HG02870 (cell line): ENCODE results near the gene TMTC1.
"Not testable (repeated sequence)": the region's sequence is repeated elsewhere in the genome, so short reads cannot be mapped to it uniquely, and the experiment has no call there.

ENCODE experiments used
- ATAC-seq: cut with Tn5 transposase; IDR thresholded peaks from one replicate; pipeline ENCODE4 v1.9.1; 2021; ENCODE audit warnings: mild to moderate bottlenecking, moderate library complexity; ENCODE audit not compliant: unreplicated experiment

The TMTC1 gene

DNA sequence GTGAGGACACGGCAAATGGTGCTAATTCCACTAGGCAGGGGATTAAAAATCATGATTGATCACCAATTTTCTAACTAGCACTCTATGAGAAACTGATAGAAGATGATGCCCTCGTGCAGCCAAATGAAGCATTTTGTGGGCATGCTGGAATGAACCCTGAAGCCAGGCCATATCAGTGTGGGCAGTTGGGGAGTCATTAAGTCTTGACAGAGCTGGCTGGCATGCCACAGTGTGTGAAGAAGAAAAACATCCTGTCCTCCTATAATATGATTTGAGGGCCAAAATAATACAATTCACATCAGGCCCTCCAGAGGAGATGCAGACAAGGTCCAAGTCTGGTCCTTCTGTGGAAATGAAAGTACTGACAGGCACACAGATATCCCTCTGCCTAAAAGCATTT, 107.1 kb downstream of the TMTC1 start:
- ATAC-seq: no peak

DNA sequence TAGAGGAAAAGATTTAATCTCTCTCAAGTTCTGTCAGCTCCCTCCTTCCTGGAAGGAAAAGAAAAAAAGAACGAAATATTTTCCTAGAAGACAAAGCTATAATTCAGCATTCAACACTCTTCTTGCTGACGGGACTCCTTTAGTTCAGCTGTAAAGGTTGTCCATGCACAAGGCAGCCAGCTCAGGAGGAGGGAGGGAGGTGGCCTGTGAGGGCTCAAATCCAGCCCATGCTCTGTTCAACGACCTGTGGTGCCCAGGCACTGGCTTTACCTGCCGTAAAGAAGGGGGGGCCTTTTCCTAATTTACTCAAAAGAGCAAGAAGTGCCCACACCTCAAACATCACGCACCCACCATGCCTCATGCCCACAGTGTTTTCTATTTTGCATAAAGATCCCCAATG, 109.3 kb downstream of the TMTC1 start:
- ATAC-seq: no peak

DNA sequence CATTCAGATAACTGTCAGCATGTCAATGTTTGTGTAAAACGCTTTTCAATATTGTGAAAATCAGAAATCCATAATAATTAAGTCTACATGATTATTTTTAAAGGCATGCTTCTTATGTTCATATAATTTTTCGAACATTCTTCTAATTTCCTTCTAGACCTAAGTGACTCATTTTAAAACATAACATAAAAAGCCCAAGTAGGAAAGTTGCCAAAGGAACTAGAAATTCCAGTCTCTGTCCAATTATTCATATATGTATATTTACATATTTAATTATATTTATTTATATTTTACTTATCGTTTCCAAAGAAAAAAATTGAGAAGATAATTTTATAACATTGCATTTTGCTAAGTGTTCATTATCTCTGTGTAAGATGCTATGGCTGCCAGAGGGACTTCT, 110.4 kb downstream of the TMTC1 start:
- ATAC-seq: no peak

DNA sequence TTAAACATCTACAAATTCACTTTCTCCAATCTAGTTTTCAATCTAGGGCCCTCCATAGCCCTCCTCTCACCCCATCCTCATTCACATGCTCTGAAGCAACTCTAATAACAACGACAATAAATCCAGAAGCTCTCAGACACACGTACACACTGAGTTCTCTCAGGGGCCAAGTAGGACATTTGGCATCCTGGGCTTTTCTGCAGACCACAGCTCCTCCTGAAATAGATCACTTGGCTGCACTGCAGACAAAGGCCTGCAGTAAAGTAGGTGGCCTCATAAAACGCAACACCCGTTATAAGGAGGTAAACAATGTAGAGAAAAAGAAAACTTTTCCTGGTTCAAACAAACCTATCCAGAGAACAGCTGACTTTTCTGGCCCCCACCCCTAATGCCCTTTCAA, 111.2 kb downstream of the TMTC1 start:
- no peak for ATAC-seq

DNA sequence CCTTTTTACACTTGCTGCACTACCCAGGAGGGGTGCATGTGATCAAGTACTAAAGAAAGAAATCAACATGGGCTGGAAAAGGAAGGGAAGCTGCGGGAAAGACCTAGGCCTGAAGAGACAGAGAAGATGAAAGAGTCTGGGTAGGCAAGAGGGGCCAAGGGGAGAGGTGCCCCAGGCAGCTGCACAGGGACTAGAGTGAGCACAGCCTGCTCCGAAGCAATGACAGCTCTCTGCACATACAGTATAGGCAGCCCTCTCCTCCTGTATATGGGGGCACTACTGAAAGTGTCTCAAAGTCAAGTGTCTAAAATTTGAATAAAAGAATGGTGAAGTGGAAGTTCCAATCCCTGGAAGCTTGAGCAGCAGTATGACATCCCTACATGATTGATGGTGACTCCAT, 112.0 kb downstream of the TMTC1 start:
- no peak for ATAC-seq

DNA sequence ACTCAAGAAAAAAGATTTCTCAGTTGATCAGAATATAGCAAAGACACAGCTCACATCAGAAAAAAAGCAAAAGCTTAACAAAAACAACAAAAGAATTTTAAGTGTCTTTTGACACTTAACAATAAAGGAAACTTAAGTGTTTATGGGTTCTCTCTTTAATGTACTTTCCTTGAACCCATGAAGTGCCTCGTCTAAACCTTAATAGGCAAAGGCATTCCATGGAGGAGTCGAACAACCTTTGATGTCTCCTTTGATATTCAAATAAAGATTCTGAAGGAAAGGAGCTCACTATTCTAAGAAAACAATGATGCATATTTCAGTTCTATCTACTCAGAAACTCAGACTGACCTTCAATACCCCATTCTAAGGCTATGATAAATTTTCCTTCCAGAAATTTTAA, 116.7 kb downstream of the TMTC1 start:
- ATAC-seq: no peak

DNA sequence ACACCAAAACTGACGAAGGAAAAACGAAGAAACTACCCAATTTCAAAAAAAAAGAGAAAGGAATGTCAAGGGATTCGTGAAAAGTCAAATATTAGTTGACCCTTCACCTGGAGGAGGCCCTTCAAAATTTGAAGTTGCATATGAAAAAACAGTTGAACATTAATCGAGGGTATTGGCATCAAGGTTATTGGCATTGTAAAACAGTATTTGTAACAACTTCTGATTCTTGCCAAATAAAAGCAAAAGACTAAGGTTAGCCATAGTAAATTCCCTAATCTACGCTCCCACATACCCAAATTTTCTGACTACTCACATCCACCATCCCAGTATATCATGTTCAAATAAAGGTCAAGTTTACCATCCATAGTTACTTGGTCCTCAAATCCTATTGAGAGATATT, 118.6 kb downstream of the TMTC1 start:
- no peak for ATAC-seq

DNA sequence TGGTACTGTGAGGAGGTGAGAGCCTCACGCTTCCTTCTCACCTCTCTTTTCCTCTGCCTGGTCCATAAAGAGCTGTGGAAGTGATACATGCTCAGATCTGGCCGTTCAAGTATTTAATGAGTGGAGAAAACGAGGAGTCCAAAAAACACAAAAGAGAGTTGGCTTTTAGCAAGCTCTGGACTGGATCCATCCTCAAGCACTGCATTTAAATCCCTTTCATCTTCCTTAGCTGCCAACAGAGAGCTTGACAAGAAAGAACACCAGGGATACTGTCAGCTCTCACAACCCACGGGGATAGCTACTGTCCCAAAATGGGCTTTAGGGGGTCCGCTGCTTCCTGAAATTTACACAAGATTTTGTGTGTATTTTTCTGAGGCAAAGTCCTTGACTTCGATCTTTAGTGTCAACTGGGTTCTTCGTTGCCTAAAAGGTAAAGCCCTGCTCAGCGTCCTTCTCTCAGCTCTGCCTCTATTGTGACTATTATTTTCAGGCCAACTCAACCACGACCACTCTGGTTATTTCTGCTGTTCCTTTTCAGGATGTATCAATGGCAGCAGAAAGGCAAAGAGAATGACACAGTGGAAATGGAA, 120.9 kb downstream of the TMTC1 start:
- no peak for ATAC-seq

DNA sequence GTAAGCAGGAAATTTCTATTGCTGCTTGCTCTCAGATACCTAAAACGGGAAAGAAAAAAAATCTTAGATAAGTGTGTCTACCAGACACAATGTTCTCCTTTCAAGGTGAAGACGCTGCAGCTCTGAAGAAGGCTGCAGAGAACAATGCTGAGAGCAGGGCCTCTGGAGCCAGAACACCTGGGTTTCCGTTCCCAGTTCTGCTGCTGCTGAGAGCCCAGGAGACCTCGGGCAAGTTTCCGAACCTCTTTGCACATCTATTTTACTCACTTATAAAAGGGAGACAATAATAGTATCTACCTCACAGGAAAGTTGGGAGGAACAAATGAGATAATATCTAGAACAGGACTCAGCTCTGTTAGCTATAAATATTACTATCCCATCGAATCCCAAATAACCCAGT, 122.9 kb downstream of the TMTC1 start:
- ATAC-seq: no peak

DNA sequence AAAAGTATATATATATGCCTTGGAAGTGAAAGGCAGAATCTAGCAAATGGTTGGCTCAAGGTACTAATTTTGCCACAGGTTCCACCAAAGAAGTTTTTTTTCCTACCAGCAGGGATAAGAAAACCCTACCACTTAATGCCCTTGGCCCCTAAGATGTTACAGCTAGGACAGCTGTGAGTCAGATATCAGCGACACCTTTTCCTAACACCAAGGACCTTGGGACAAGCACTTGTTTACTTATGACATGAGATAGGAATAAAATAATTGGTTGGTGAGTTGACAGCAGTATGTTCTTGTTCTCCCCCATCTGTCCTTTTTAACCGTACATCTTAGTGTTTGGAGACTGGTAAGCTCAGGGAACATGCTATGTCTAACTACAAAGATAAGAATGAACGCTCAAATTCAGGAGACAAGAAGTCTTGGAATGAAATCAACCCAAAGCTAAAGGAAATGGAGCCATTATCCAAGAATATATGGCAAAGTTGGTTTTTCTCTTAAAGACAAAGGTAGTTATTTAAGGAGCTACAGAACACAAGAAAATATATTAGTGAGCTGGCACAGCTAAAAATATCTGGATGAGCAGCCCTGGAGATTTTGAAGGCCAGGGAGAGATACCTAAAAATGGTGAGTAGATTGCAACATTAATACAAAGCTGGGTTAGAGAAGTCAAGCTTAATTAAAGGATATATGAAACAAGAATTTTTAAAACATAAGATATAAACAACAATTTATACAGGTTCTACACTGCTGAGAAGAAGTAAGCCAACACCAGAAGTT, 126.8 kb downstream of the TMTC1 start:
- ATAC-seq: no peak

DNA sequence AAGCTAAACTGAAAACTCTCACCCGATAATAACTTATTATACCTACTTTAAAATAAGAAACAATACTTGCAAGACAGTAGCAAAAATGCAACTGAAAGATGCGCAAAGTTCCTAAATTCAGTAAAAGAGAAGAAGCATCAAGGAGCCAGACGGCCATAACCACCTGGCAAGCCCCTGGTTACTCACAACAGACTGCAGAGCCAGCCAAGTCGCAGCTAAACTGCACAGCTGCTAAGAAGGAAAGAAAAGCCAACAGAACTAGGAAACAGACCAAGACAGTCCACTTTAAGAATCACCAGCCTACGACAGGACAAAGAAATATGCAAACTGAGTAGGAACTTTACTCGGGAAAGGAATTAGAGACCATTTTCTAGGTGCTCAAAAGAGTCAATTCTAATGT, 127.9 kb downstream of the TMTC1 start:
- no peak for ATAC-seq

DNA sequence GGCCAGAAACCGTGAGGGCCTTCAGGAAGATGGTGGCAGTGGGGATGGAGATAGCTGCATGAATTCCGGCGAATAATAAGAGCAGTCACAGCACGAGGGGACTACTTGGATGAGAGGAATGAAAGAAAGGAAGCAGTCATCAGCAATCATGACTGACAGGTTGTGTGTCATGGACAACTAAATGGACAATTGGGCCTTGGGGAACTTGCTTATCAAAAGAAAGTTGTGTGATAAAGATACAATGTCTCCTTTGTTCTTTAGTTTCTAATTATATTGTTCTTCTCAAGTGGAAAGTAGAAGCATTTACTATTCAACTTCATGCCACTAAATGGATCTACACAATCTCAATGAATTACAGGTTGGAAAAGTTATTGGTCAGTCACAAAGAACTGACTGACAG, 130.5 kb downstream of the TMTC1 start:
- no peak for ATAC-seq

DNA sequence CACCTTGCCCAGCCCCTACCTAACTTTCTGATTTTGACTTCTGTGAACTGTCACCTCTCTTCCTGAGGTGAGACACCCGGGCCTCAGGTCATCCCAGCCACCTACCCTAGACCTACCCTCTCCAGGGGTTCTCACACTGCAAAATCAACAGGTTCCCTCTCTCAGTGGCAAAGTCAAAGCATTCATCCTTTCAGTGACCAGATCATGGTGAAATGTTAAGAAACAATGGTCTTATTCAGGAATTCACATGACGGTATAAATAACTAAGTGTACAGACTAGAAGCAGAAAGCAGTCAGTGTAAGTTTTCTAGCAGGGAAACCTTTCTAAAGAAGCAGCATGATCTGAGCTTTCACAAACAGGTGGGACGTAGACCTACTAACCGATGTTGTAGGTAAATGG, 133.4 kb downstream of the TMTC1 start:
- no peak for ATAC-seq

DNA sequence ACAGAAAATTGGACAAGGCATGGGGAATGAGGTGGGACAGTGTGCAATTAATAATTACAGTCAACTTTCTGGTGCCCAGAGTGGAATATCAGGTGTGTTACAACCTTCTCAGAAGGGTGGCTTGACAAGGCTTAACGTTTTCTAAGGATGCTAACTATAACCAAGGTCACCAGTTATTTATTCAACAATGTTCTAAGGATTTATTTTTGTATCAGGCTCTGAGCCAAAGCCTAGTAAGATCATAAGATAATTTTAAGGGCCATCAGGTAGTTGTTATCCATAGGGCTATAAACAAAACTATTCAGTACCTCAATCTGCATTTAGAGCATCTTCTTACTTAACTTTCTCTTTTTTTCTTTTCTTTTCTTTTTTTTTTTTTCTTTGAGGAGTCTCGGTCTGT, 134.0 kb downstream of the TMTC1 start:
- ATAC-seq: no peak

DNA sequence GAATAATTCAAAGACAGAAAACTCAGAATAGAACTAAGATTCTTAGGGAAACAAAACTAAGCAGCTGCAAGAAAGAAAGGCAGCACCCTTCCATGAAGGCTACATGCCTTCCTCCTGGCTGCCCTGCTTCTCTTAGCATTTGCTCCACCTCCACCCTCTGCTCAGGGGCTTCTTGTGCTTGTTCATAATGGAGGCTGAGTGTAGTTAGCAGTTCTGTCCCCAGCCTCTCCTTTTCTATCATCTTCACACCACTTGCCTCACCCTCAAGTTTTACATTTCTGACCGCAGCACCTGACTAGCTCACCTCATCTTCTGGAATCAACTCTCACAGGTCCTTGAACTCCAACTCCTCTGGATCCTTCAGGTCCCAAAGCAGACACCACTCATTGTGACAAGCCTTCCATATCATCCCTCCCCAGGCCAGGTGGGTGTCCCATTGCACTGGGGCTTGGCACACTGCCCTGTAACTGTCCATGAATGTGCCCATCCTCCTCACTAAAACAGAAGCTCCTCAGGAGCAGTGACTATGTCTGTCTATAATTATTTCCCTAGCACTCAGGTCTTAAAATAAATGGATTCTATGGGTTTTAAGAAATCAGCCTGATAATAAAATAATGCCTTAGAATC, 139.1 kb downstream of the TMTC1 start:
- ATAC-seq: no peak

DNA sequence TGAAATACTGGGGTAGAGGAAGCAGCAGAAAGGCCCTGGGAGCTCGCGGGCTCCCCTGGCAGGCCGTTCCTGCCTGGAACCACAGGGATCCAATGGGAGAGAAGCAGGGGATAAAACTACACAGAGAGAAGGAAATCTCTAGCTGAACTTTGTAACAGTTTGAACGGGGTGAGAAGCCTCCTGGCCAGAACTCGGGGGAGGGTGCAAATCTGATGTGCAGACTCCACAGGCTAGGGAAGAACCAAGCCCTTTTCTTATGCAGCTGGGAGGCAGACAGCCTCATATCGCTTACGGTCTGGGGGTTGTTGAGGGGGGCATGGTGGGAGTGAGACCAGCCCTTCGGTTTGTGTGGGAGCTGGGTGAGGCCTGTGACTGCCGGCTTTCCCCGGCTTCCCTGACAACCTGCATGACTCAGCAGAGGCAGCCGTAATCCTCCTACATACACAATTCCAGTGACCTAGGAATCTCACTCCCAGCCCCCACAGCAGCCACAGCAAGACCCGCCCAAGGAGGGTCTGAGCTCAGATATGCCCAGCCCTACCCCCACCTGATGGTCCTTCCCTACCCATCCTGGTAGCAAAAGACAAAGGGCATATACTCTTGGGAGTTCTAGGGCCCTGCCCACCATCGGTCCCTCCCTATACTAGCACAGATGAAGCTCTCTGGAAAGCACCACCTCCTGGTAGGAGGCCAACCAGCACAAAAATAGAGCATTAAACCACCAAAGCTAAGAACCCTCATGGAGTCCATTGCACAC, 143.0 kb downstream of the TMTC1 start:
- ATAC-seq: no peak

DNA sequence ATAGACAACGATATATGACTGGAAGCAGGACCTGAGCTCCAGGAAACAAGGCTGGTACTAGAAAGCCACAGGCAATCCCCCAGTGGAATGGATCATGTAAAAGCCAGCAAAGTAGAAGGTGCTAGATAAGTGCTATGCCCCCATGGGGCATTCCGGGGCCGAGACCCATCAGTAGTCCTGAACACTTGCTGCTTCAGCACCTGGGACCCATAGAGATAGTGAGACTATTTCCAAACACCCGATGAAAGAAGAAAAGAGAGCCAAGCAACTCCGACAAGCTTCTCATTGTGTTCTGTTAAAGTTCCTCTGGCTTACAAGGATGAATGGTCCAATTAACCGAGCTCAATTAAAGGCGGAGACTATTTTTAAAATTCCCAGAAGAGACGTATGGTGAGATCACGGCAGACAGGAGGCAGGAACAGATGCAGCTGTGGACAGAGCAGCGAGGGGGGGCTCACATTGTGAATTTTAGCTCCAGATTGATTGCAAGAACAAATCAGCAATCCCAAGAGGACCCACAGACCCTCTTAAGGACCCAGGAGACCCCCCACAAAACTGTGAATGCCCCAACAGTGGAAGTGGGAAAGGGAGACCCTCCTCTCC, 143.7 kb downstream of the TMTC1 start:
- ATAC-seq: no peak

DNA sequence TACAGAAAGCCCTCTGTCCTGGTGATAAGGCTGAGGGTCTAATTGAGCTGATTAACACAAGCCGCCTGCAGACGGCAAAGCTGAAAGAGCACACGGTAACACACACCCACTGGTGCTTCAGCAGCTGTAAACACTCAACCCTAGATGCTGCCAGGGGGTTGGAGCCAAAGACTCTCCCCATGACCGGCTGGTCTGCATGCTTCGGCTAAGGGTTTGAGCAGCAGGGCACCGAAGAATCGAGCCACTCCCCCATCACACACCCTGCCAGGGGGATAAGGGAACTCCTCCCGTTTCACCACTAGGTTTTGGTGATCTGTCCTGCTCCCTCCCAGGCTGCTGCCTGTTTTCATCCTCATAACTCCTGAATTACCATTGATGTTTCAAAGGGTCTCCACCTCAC, 145.2 kb downstream of the TMTC1 start:
- ATAC-seq: no peak

DNA sequence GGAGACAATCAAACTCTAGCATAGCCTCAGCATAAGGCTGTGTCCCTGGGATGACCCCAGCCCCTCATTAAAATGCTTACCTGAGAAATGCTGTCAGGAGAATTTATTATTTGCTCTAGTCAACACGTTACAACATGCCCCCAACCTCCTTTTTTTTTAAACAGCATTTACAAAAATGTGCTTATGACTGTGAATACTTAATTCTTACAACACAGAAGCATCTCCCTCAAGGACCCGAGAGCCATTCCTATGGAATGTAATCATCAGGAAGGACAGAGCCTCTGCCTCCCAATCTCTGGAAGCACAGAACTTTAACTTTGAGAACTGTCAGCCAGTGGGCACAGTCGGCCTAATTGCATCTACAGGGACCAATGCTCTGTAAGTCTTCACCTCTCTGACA, 149.7 kb downstream of the TMTC1 start:
- ATAC-seq: no peak

DNA sequence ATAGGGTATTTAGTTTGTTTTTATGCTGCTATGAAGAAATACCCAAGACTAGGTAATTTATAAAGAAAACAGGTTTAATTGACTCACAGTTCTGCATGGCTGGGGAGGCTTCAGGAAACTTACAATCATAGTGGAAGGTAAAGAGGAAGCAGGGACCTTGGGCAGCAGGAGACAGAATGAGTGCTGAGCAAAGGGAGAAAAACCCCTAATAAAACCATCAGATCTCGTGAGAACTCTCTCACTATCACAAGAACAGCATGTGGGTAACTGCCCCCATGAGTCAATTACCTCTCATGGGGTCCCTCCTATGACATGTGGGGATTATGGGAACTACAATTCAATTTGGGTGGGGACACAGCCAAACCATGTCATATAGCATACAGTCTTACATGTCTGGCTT, 153.6 kb downstream of the TMTC1 start:
- not testable (repeated sequence) for ATAC-seq

DNA sequence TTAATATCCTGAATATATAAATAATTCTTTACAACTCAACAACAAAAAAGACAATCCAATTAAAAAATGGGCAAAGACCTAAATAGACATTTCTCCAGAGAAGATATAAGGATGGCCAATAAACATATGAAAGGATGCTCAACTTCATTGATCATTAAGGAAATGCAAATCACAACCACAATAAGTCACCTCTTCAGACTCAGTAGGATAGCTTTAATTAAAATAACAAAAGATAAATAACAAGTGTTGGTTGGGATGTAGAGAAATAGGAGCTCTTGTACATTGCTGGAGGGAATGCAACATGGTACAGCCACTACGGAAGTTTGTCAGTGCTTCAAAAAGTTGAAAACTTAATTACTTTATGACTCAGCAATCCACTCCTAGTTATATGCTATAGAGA, 156.5 kb downstream of the TMTC1 start:
- ATAC-seq: no peak
